ENCODE data around the gene HRG.

- no peak for TF ChIP-seq SIN3A (IDR thresholded peaks at IDR 0.05; ENCODE audit: borderline replicate concordance, insufficient read depth, low read length)
- TF ChIP-seq, protein P1, sequence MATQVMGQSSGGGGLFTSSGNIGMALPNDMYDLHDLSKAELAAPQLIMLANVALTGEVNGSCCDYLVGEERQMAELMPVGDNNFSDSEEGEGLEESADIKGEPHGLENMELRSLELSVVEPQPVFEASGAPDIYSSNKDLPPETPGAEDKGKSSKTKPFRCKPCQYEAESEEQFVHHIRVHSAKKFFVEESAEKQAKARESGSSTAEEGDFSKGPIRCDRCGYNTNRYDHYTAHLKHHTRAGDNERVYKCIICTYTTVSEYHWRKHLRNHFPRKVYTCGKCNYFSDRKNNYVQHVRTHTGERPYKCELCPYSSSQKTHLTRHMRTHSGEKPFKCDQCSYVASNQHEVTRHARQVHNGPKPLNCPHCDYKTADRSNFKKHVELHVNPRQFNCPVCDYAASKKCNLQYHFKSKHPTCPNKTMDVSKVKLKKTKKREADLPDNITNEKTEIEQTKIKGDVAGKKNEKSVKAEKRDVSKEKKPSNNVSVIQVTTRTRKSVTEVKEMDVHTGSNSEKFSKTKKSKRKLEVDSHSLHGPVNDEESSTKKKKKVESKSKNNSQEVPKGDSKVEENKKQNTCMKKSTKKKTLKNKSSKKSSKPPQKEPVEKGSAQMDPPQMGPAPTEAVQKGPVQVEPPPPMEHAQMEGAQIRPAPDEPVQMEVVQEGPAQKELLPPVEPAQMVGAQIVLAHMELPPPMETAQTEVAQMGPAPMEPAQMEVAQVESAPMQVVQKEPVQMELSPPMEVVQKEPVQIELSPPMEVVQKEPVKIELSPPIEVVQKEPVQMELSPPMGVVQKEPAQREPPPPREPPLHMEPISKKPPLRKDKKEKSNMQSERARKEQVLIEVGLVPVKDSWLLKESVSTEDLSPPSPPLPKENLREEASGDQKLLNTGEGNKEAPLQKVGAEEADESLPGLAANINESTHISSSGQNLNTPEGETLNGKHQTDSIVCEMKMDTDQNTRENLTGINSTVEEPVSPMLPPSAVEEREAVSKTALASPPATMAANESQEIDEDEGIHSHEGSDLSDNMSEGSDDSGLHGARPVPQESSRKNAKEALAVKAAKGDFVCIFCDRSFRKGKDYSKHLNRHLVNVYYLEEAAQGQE (IDR thresholded peaks at IDR 0.05; ENCODE audit: insufficient read depth in 1 of 2, low read depth in 2 of 2, low read length in 2 of 2), result no peak
- TF ChIP-seq POLR2AphosphoS5 (IDR thresholded peaks at IDR 0.05; ENCODE audit: low read depth, low read length), result no peak
- no peak for TF ChIP-seq FOXP2 (optimal IDR thresholded peaks at IDR 0.05; ENCODE audit: borderline replicate concordance, extremely low read depth, extremely low read length, insufficient read depth)
These were observed 21.4 kb downstream of the HRG start for GRCh38 chr3:186687120-186687651.

Data from PFSK-1 (cell line).